ENCODE measurements around the gene FMNL1. TPM values are rescaled to one million over a fixed set of nuclear protein-coding genes. Genes with fewer than 3 reads are reported as not detected.

Gene FMNL1
- polyA plus RNA-seq, 2 of the 4 experiments (the other 2 are of a cell fraction): 8.6 to 43.9 TPM

- POLR2A ChIA-PET: interaction anchor here (1.3 to 2.4 kb wide), 5 partner anchors 12 to 81 kb away, joined by 4 to 26 read pairs (median 6); partner anchors contain the start of genes HEXIM1 and HEXIM2
- DNase-seq (ENCODE audit: low read depth in 1 of 2, low spot score in 1 of 2) (peak in 1 of 2 experiments; percentile 72), ATAC-seq (peak in 1 of 2 experiments; percentile 29; a peak in 3 of 6 replicates), FAIRE-seq (no peak)
- H3K9me3 ChIP-seq: no peaks in the 10 kb centered on the region
- H3K4me3 ChIP-seq: no peak overlapping the region; the same call in 2 of the 3 replicates
- peak overlapping the region; percentile 92 for H3K4me2 ChIP-seq
- CTCF ChIA-PET: interaction anchor here (0.8 to 52.3 kb wide), 22 partner anchors 4 to 601 kb away, joined by 3 to 2147 read pairs (median 5); partner anchors contain the start of genes ACBD4, FMNL1, HEXIM1 and HEXIM2
- WGBS (ENCODE audit: missing lambda C conversion rate): 13% methylated on average over 7 of the region's 12 CpGs
- H3K4me1 ChIP-seq: peaks cover 77% of the 10 kb centered on the region
- TF ChIP-seq POLR2AphosphoS2 (conservative IDR thresholded peaks at IDR 0.05; ENCODE audit: low read length) (no peak), ZC3H11A (IDR thresholded peaks at IDR 0.05) (no peak), FOXS1 (CRISPR knock-in tag; IDR thresholded peaks at IDR 0.05) (no peak), FOSL2 (IDR thresholded peaks at IDR 0.05) (no peak), FOSL2 (CRISPR knock-in tag; IDR thresholded peaks at IDR 0.05) (peak; percentile 17; the same call in 1 of the 2 replicates), HOXB5 (CRISPR knock-in tag; IDR thresholded peaks at IDR 0.05) (no peak), RAD21 (conservative IDR thresholded peaks at IDR 0.05 in 1 of 2, IDR thresholded peaks at IDR 0.05 in 1 of 2) (no peak), MAX (IDR thresholded peaks at IDR 0.05) (peak; percentile 29; the same call in 1 of the 2 replicates), BCL3 (IDR thresholded peaks at IDR 0.05) (no peak), EHMT2 (IDR thresholded peaks at IDR 0.05; ENCODE audit: low read depth) (no peak), CHD2 (IDR thresholded peaks at IDR 0.05; ENCODE audit: low read length, partially characterized antibody) (no peak), ZFP36 (IDR thresholded peaks at IDR 0.05; ENCODE audit: borderline replicate concordance, partially characterized antibody) (no peak), NPAS2 (CRISPR knock-in tag; IDR thresholded peaks at IDR 0.05; ENCODE audit: borderline replicate concordance) (no peak), HES2 (IDR thresholded peaks at IDR 0.05) (no peak)
- peak overlapping the region; percentile 97 for H3K27ac ChIP-seq
Observed at GRCh38 chr17:45230787-45231480, 9.2 kb downstream of the FMNL1 start.

DNA sequence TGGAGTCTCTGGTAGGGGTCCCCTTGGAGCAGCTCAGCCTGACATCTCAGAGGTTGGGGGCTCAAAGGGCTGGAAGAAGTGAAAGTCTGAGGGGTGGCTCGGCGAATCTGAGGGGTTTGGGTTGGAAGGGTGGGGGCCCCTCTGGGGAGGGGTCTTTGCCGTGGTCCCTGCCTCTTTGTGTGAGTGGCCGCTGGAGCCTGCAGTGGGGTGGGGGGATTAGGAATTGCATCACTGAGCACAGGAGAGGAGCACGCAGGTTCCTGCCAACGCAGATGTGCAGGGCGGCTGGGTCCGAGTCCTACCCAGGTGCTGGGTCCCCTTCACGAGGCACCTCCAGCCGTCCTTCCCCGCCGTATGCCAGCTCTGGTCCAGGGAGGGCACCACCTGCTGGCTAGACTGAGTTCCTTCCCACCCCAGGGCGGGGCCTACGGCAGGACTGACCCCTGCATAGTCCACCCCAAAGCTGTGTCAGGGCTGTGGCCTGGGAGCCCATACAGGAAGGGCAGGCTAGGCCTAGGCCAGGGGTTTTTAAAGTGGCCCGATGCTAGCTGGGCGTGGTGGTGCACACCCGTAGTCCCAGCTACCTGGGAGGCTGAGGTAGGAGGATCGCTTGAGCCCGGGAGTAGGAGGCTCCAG lies 9.9 kb downstream of the FMNL1 start:
- peak overlapping the region; percentile 92 for H3K4me2 ChIP-seq
- H3K4me3 ChIP-seq: no peak overlapping the region; the same call in 2 of the 3 replicates
- ChIA-PET CTCF (interaction anchor here (0.6 to 52.3 kb wide), 26 partner anchors 5 to 361 kb away, joined by 3 to 2147 read pairs (median 4); partner anchors contain the start of genes ACBD4, FMNL1, HEXIM1 and HEXIM2), POLR2A (interaction anchor here (1.3 to 2.0 kb wide), 4 partner anchors 13 to 82 kb away, joined by 4 to 26 read pairs (median 7); partner anchors contain the start of genes HEXIM1 and HEXIM2)
- H3K27ac ChIP-seq: peak overlapping the region; percentile 97
- TF ChIP-seq KDM5A (IDR thresholded peaks at IDR 0.05) (no peak), CTCF (IDR thresholded peaks at IDR 0.05) (peak; percentile 61), CHD2 (IDR thresholded peaks at IDR 0.05; ENCODE audit: low read length, partially characterized antibody) (no peak), SMC3 (IDR thresholded peaks at IDR 0.05) (peak; percentile 68), CEBPB (IDR thresholded peaks at IDR 0.05) (no peak), CBX8 (IDR thresholded peaks at IDR 0.05) (no peak), PBX3 (IDR thresholded peaks at IDR 0.05) (no peak), RAD21 (conservative IDR thresholded peaks at IDR 0.05 in 1 of 2, IDR thresholded peaks at IDR 0.05 in 1 of 2) (peak; percentile 58; a peak in 4 of 5 replicates)
- TF ChIP-seq, protein P1, sequence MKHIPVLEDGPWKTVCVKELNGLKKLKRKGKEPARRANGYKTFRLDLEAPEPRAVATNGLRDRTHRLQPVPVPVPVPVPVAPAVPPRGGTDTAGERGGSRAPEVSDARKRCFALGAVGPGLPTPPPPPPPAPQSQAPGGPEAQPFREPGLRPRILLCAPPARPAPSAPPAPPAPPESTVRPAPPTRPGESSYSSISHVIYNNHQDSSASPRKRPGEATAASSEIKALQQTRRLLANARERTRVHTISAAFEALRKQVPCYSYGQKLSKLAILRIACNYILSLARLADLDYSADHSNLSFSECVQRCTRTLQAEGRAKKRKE (CRISPR knock-in tag; IDR thresholded peaks at IDR 0.05; ENCODE audit: low read depth): no peak
- no peak for FAIRE-seq
- 62% methylated on average over 15 of the region's 19 CpGs for WGBS (ENCODE audit: missing lambda C conversion rate)
- DNase-seq (ENCODE audit: low read depth in 1 of 2, low spot score in 1 of 2): peak; percentile 78 to 94
- H3K9me3 ChIP-seq: no peaks in the 10 kb centered on the region
- peak; percentile 6 to 60; a peak in 3 of 6 replicates for ATAC-seq
- H3K4me1 ChIP-seq: peaks cover 70% of the 10 kb centered on the region
